ENCODE results near the gene APC2. TPM values are rescaled to one million over a fixed set of nuclear protein-coding genes. Genes with fewer than 3 reads are reported as not detected.

Gene APC2
- total RNA-seq, 1 experiment from 2014 or later: 1.4 TPM

DNA sequence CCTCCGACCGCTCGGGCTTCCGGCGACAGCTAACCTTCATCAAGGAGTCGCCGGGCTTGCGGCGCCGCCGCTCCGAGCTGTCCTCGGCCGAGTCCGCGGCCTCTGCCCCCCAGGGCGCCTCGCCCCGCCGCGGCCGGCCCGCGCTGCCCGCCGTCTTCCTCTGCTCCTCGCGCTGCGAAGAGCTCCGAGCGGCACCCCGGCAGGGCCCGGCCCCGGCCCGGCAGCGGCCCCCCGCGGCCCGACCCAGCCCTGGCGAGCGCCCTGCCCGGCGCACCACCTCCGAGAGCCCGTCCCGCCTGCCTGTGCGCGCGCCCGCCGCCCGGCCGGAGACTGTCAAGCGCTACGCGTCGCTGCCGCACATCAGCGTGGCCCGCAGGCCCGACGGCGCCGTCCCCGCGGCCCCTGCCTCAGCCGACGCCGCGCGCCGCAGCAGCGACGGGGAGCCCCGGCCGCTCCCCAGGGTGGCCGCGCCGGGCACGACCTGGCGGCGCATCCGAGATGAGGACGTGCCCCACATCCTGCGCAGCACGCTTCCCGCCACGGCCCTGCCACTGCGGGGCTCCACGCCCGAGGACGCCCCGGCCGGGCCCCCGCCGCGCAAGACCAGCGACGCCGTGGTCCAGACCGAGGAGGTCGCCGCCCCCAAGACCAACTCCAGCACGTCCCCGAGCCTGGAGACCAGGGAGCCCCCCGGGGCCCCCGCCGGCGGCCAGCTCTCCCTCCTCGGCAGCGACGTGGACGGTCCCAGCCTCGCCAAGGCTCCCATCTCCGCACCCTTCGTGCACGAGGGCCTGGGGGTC, 19.5 kb downstream of the APC2 start:
- H3K4me1 ChIP-seq (ENCODE audit: insufficient read depth, low read length): peaks cover 18% of the 10 kb centered on the region
- intact Hi-C loops (cut with micrococcal nuclease): no loop called here
- H4K20me1 ChIP-seq (ENCODE audit: low read length): no peaks in the 10 kb centered on the region
- no TSS peak for BruUV-seq (replicated peaks)
- H3K4me2 ChIP-seq (ENCODE audit: low read length): peak overlapping the region; percentile 90
- no peak overlapping the region for H3K27ac ChIP-seq (ENCODE audit: low read length)
- no peaks in the 10 kb centered on the region for H3K36me3 ChIP-seq (ENCODE audit: low read depth, low read length)
- ChIA-PET POLR2A (ENCODE audit: unreplicated experiment) (no interaction called here), CTCF (no interaction called here)
- peak; percentile 16 for ATAC-seq
- H3F3A ChIP-seq (ENCODE audit: low read length, unreplicated experiment): no peaks in the 10 kb centered on the region
- H3K9me2 ChIP-seq (replicated peaks; ENCODE audit: low read length): no peaks in the 10 kb centered on the region
- peak; percentile 45 for DNase-seq
- H3K9ac ChIP-seq (ENCODE audit: low read length): peak overlapping the region; percentile 67
- peaks cover 27% of the 10 kb centered on the region for H3K79me2 ChIP-seq (ENCODE audit: low read length)
- TF ChIP-seq EZH2 (IDR thresholded peaks at IDR 0.05; ENCODE audit: low read length, unreplicated experiment) (no peak), EZH2phosphoT487 (IDR thresholded peaks at IDR 0.05; ENCODE audit: borderline replicate concordance, low read length) (no peak), CTCF (conservative IDR thresholded peaks at IDR 0.05; ENCODE audit: low read depth, low read length) (no peak)
- no peaks in the 10 kb centered on the region for H3K27me3 ChIP-seq (ENCODE audit: low read length)
- H2AFZ ChIP-seq (ENCODE audit: low read length): no peak overlapping the region
- H3K9me3 ChIP-seq (ENCODE audit: low read length): no peaks in the 10 kb centered on the region
- peak overlapping the region; percentile 72 for H3K4me3 ChIP-seq (ENCODE audit: low read length)

DNA sequence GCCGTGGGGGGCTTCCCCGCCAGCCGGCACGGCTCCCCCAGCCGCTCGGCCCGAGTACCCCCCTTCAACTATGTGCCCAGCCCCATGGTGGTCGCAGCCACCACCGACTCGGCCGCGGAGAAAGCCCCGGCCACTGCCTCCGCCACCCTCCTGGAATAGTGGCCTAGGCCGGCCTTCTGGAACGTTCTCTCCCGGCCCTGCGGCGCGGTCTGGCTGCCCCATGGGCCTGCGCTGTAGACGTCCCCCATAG, 20.1 kb downstream of the APC2 start:
- Histone ChIP-seq H3K4me1 (ENCODE audit: insufficient read depth, low read length) (peaks cover 18% of the 10 kb centered on the region), H4K20me1 (ENCODE audit: low read length) (no peaks in the 10 kb centered on the region), H3K4me2 (ENCODE audit: low read length) (peak overlapping the region; percentile 90)

More for the DNA sequence above, 20.1 kb downstream of the APC2 start:
- Histone ChIP-seq H3K4me3 (ENCODE audit: low read length) (peak overlapping the region; percentile 72), H3K27ac (ENCODE audit: low read length) (no peak overlapping the region), H3K9me3 (ENCODE audit: low read length) (no peaks in the 10 kb centered on the region), H3K27me3 (ENCODE audit: low read length) (no peaks in the 10 kb centered on the region), H2AFZ (ENCODE audit: low read length) (no peak overlapping the region), H3F3A (ENCODE audit: low read length, unreplicated experiment) (no peaks in the 10 kb centered on the region), H3K79me2 (ENCODE audit: low read length) (peaks cover 26% of the 10 kb centered on the region), H3K36me3 (ENCODE audit: low read depth, low read length) (no peaks in the 10 kb centered on the region), H3K9me2 (replicated peaks; ENCODE audit: low read length) (no peaks in the 10 kb centered on the region), H3K9ac (ENCODE audit: low read length) (peak overlapping the region; percentile 31)
- ChIA-PET CTCF (no interaction called here), POLR2A (ENCODE audit: unreplicated experiment) (no interaction called here)
- DNase-seq (no peak), ATAC-seq (peak; percentile 5)
- intact Hi-C loops (cut with micrococcal nuclease): no loop called here
- TF ChIP-seq CTCF (conservative IDR thresholded peaks at IDR 0.05; ENCODE audit: low read depth, low read length) (no peak), EZH2phosphoT487 (IDR thresholded peaks at IDR 0.05; ENCODE audit: borderline replicate concordance, low read length) (no peak), EZH2 (IDR thresholded peaks at IDR 0.05; ENCODE audit: low read length, unreplicated experiment) (no peak)
- no TSS peak for BruUV-seq (replicated peaks)

Measured in PC-3 (cell line).